ENCODE data around the gene NELFB.

Gene NELFB

GRCh38 chr9:137222190-137223077, 32.7 kb upstream of the NELFB start, which contains the start of gene RNF208:
Gene RNF208, minus strand, starts transcription at chr9:137222240. Its CDS starts 1,028 bp downstream, at chr9:137221212.
- ChIA-PET CTCF (interaction anchor here (0.7 to 6.6 kb wide), 10 partner anchors 15 to 175 kb away, joined by 3 to 139 read pairs (median 4); partner anchors contain the start of genes ANAPC2, NPDC1, SAPCD2 and SSNA1), POLR2A (interaction anchor here (0.6 to 3.1 kb wide), 10 partner anchors 9 to 107 kb away, joined by 3 to 19 read pairs (median 5); partner anchors contain the start of genes DPP7, NDOR1, TMEM203 and TUBB4B)
- peak; percentile 4 for TF ChIP-seq CTCF (IDR thresholded peaks at IDR 0.05; ENCODE audit: insufficient read depth, low read length, missing control alignments)
- no peak for DNase-seq (ENCODE audit: low read depth, low spot score)
- peak within 1 kb of the TSS; percentile 55 for H3K4me3 ChIP-seq (ENCODE audit: low read depth, low read length)

DNA sequence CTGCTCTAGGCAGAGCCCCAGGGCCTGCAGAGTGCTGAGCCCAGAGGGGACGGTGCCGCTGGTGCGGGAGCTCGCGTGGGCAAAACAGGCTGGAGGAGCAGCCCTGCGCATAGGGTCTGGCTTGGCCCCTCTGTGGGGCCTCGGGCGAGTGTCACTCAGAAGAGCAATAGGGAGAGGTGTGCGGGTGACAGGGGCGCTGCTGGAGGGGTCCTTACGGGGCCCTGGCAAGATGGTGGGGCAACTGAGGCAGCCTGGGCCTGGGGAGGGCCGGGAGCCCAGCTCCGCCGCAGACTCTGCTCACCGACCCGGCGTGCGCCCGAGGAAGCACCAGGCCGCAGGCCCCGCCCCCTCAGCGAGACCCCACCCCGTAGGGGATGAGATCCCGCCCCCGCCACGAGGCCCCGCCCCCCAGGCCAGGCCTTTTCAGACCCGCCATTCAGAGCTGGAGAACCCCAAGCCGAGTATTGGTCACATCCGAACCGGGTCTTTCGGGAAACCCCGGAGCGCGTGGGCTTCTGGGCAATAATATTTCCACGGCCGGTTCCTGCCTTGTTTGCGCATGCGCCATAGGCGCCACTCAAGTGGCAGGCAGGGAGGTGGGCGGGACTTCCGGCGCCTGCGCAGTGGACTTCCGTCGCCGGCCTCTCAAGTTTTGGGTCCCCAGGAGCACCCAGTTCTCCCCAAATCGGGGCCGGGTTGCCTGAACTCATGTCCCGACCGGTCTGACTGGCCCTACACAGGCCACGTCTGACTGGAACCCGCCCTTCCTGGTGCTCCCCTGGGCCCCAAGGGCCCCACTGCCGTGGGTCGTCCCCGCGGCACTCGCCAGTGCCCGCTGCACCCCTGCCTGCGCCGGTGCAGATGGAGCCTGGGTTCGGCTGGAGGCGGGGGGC, 31.8 kb upstream of the NELFB start:
- H3K4me3 ChIP-seq (ENCODE audit: low read depth, low read length), result peak overlapping the region; percentile 87
- DNase-seq (ENCODE audit: low read depth, low spot score), result peak; percentile 80
- TF ChIP-seq CTCF (IDR thresholded peaks at IDR 0.05; ENCODE audit: insufficient read depth, low read length, missing control alignments), result no peak
- POLR2A ChIA-PET, result interaction anchor here (0.6 to 3.1 kb wide), 13 partner anchors 8 to 108 kb away, joined by 3 to 19 read pairs (median 3); partner anchors contain the start of genes DPP7, NDOR1, TMEM203 and TUBB4B
- CTCF ChIA-PET, result interaction anchor here (1.0 to 6.6 kb wide), 9 partner anchors 13 to 176 kb away, joined by 3 to 139 read pairs (median 4); partner anchors contain the start of genes ANAPC2, NPDC1, SAPCD2 and SSNA1

- ChIA-PET POLR2A (no interaction called here), CTCF (interaction anchor here (0.7 to 6.6 kb wide), 7 partner anchors 9 to 198 kb away, joined by 3 to 139 read pairs (median 7); partner anchors contain the start of genes EXD3, NPDC1 and TUBB4B)
- DNase-seq (ENCODE audit: low read depth, low spot score), result no peak
- H3K4me3 ChIP-seq (ENCODE audit: low read depth, low read length), result peak within 1 kb of the TSS; percentile 87
- TF ChIP-seq CTCF (IDR thresholded peaks at IDR 0.05; ENCODE audit: insufficient read depth, low read length, missing control alignments), result no peak
Measured at GRCh38 chr9:137224830-137225694, 30.1 kb upstream of the NELFB start, which contains the start of gene CYSRT1. Gene CYSRT1, plus strand, starts transcription at chr9:137225174. Its CDS starts 448 bp downstream, at chr9:137225622.

DNA sequence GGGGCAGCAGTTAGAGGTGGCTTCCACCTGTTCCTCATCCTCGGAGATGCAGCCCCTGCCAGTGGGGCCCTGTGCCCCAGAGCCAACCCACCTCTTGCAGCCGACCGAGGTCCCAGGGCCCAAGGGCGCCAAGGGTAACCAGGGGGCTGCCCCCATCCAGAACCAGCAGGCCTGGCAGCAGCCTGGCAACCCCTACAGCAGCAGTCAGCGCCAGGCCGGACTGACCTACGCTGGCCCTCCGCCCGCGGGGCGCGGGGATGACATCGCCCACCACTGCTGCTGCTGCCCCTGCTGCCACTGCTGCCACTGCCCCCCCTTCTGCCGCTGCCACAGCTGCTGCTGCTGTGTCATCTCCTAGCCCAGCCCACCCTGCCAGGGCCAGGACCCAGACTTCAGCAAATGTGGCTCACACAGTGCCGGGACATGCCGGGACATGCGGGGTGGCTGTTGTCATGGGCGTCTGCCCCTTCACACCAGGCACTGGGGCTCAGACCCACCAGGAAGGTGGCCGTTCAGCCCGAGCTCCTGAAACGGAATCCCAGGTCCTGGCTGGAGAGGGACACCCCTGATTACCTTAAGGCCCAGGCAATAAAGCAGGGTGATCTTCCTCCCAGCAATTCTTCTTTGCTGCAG, 29.3 kb upstream of the NELFB start:
- no peak for TF ChIP-seq CTCF (IDR thresholded peaks at IDR 0.05; ENCODE audit: insufficient read depth, low read length, missing control alignments)
- DNase-seq (ENCODE audit: low read depth, low spot score), result no peak
- H3K4me3 ChIP-seq (ENCODE audit: low read depth, low read length), result no peak overlapping the region
- ChIA-PET POLR2A (interaction anchor here (2.5 kb wide), 1 partner anchor 15 kb away, joined by 14 read pairs; the partner anchor contains the start of gene TUBB4B), CTCF (interaction anchor here (0.7 to 6.6 kb wide), 15 partner anchors 10 to 197 kb away, joined by 3 to 139 read pairs (median 5); partner anchors contain the start of genes EXD3, NPDC1, SAPCD2 and TUBB4B)

All from AG04449 (cell line).